ENCODE measurements around the gene WDR59.
A peak's percentile ranks its signal among the peaks of the same experiment; 100 is the strongest.
"Not testable (repeated sequence)": the region's sequence is repeated elsewhere in the genome, so short reads cannot be mapped to it uniquely, and the experiment has no call there.

The WDR59 gene

DNA sequence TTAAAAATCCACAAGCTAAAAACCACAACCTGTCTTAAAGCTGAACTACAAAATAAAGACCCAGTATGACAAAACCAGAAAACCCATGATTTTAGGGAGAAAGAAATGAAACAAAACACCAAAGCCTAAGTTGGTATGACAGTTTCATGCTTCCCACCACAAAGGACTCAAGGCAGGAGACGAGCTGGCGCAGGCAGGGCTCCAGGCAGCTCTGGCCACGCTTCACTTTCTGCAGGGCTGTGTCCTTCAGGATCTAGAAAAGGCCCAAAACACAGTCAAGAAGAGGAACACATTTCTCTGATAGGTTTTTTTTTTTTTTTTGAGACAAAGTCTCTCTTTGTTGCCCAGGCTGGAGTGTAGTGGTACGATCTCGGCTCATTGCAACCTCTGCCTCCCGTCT, 75.3 kb downstream of the WDR59 start:
- H3K27ac ChIP-seq: no peak overlapping the region
- no peak for DNase-seq (ENCODE audit: low read depth, low spot score)

DNA sequence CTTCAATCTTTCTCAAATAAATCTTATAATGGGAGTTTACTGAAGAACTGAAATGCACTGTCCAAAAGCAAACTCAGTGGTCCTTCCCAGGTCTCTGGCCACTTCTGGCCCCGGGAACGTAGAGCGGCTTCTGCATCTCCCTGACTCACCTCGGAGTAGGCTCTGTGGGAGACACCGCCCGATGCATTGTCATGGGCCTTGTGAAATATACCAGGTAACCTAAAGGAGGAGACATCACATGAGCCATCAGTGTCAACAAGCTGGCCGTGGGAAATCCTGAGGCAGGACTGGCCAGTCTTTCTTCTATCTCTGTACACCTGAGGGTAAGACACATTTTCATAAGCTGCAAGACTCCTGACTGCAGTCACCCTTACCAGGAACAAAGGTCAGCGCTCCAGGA, 76.2 kb downstream of the WDR59 start:
- not testable (repeated sequence) for H3K27ac ChIP-seq
- DNase-seq (ENCODE audit: low read depth, low spot score): peak; percentile 41

DNA sequence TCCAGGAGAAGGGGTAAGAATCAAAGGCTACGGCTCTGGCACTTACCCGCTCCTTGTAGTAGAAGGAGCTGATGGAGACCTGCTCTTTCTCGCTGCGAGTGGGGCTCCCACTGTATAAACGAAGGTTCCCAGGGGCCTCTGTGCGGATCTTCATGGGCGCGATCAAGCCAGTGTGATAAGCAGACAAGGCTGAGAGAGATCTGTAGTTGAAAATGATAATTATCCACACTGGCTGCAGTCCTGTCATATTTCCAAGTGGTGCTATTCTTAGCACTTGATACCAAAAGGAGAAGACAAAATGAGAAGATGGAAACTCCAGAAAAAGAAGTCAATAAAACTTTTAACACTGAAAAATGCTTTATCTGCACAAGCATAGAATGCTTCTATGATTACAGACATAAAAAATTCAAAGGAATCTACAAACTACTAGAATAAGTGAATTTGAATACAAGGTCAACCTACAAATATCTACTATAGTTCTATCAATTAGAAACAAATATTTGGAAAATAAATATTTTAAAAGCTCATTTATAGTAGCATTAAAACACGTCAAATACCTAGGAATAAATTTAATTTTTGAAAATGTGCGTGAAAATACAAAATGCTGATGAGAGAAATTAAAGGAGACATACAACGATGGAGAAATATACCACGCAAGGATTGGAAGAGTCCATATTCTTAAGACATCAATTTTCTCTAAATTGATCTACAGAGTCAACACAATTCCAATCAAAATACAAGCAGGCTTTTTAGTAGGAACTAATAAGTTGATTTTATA, 80.8 kb downstream of the WDR59 start:
- no peak for DNase-seq (ENCODE audit: low read depth, low spot score)
- H3K27ac ChIP-seq: no peak overlapping the region

DNA sequence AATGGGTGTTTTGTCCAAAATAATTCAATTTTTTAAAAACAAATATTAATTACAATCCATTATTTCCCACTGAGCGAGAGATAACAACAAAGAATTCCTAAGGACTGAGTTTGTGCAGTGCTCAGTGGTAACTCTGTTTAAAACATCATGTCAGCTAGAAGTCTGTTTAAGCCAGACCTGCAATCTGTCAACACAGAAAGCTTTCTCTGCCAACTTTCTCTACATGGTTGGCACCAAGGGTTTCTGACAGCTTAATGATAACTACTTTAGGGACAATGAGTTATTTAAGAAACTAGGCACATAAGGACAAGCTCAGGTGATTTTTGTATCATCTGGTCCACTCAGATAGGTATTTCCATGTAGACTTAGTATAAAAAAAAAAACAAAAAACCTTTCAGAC, 81.8 kb downstream of the WDR59 start:
- no peak for DNase-seq (ENCODE audit: low read depth, low spot score)
- no peak overlapping the region for H3K27ac ChIP-seq

DNA sequence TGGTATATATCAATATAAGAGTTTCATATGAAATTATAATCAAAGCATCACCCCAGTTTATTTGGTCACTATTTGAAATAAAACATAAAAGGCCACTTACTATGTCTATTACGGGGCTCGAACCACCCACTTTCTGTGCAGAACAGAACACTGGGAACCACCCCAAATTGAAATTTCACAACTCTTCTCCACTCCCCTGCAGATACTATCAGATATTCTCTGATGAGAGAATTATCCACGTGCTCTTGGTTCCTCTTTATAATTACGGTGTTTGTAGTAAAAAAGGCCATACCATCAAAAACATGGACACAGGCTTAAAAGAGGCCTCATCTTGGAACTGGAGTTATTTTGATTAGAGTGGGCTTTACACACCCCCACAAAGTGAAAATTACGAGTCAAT, 82.8 kb downstream of the WDR59 start:
- H3K27ac ChIP-seq: no peak overlapping the region
- no peak for DNase-seq (ENCODE audit: low read depth, low spot score)

DNA sequence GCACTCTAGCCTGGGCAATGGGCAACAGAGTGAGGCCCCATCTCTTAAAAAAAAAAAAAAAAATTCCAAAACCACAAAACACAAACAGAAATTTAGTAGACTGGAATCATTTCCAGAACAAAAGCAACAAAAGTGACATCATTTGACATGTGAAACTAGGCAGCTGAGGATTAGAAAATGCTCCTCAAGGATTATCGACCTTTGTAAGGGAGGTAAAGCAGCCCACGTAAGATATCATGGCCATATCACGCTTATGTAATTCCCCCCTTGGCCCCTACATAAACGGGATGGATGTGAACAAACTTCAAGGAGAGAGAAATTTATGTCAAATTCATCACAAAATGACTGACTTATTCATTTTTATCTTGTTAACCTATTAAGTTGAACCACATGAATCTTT, 83.3 kb downstream of the WDR59 start:
- H3K27ac ChIP-seq: no peak overlapping the region
- DNase-seq (ENCODE audit: low read depth, low spot score): no peak

DNA sequence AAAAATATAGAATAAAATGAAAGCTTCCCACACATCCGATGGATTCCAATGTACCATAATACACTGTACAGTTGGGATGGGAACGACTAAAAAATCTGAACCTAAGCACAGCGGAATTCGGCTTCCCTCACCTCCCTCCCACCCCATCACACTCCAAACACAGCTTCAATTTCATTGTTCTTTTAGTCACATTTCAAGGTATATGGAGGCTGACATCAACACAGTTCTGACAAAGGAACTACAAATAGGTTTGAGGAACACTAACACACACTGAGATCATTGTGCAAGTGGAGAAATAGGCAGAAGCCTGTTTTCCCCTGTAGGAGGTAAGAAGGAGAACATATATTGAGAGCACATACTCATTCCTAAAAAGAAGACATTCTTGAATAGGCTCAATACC, 85.1 kb downstream of the WDR59 start:
- H3K27ac ChIP-seq: no peak overlapping the region
- DNase-seq (ENCODE audit: low read depth, low spot score): no peak

DNA sequence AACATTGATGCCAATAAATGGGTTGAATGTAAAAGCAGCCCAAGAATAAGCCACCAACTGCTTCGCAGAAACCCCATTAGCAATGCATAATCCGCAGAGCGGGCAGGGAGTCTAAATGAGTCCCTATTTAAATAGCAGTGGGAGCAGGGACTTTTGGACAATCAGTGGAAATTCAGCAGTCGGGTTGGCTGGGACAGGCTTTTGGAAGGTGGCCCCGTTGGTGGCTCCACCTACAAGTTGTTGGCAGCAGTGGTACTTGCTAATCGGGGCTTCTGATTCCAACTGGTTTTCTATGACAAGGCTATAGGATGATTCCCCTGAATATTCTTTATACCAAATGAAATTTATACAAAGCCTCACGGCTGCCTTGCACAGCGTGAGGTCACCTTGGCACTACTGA, 86.3 kb downstream of the WDR59 start:
- no peak overlapping the region for H3K27ac ChIP-seq
- no peak for DNase-seq (ENCODE audit: low read depth, low spot score)

DNA sequence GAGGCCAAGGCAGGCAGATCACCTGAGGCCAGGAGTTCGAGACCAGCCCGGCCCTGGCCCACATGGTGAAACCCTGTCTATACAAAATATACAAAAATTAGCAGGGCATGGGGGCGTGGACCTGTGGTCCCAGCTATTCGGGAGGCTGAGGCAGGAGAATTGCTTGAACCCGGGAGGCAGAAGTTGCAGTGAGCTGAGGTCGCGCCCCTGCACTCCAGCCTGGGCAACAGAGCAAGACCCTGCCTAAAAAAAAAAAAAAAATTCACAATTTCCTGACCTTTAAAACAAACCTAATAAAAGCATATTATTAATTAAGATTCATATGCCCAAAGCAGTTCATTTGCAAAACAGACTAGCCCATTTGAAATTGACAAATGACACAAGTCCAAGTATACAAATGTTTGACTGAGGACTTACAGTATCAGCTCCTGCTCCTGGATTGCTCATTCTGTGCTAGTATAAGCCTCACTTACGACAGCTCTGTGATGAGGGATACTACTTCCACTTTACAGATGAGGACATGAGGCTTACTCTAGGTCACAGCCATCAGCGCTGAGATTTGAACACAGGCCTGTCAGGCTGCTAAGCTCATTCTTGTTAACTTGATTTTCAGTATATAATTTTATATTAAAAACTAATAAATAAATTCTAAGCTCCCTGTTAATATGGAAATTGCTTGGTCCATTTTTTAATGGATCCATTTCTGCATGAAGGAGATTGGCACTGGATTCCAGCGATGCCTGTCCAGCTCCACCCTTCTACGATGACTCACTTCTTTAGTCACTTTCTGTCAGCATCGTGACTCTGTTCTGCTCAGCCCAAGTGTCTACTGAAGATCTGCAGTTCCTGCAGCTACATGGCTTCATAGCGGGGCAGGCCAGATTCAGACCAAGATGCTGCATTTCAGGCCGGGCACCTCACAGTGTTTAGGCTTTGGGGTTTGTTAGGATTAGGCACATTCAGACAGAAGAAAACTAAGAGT, 88.2 kb downstream of the WDR59 start:
- peak; percentile 36 for DNase-seq (ENCODE audit: low read depth, low spot score)
- no peak overlapping the region for H3K27ac ChIP-seq

DNA sequence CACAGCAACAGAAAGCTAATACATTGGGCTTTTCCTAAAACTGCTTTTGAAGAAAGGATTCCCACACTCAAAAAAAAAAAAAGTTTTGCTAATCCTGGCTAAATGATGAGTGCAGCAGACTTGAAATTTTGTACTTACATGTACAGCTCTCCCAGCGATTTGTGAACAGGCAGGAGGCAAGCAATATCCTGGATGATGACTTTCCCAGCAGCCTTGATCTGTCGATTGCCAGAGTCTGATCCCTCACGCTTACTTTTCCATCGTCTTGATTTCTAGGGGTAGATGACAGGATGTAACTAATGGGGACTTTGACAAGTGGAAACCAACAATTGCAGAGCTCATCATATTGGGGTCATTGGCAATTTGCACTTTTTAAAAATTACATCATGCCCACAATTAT, 91.4 kb downstream of the WDR59 start:
- DNase-seq (ENCODE audit: low read depth, low spot score): no peak
- H3K27ac ChIP-seq: no peak overlapping the region

DNA sequence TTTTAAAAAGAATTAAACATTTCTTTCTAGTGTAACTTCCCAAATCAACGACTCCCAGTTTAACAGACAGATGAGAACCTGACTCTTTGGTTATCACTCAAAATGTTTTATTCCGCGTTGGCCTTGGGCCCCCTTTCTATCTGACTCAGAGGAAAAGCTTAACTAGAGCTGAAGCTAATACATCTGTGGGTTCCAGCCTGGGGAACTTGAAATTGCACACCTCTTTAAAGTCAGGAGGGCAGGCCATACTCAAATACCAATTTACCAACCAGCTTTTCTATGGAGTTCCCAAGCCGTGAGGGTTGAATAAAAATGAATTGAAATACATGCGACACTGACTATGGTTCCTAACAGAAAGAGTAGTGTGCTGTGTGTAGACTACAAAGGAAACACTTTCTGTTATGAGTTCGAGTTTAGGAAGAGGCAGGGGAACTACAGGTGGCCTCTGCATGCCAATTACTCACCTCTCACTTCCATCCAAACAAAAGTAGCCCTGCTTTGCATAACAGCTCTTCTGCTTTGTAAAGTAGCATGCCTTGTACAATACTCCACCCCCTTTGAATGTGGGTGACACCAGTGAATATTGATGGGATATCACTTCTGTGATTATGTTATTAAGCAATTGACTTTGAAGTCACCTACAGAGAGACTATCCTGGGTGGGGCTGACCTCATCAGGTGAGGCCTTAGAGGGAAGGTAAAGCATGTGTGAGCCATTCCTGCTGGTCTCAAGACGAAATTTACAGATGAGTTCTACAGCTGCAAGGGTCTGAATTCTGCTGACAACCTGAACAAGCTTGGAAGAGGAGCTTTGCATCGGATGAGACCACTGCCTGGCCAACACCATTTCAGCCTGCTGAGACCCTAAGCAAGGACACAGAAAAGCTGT, 92.1 kb downstream of the WDR59 start:
- no peak overlapping the region for H3K27ac ChIP-seq
- DNase-seq (ENCODE audit: low read depth, low spot score): no peak

DNA sequence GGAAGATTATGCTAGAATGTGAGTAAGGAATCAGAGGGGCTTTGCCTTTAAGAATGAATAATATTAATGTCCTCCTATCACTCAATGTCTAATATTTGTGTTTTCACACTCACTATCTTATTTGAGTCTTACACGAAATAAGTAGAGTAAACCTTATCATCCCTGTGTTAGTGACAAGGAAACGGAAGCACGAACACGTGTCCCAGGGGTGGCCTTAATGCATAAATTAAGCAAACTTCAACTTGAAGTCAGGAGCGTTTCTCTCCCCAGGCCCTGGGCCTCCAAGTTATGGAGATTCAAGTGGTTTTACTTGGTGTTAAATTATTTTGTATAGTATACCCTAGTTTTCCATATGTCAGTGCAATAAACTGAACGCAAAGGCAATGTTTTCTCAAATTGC, 96.0 kb downstream of the WDR59 start:
- DNase-seq (ENCODE audit: low read depth, low spot score): no peak
- no peak overlapping the region for H3K27ac ChIP-seq

DNA sequence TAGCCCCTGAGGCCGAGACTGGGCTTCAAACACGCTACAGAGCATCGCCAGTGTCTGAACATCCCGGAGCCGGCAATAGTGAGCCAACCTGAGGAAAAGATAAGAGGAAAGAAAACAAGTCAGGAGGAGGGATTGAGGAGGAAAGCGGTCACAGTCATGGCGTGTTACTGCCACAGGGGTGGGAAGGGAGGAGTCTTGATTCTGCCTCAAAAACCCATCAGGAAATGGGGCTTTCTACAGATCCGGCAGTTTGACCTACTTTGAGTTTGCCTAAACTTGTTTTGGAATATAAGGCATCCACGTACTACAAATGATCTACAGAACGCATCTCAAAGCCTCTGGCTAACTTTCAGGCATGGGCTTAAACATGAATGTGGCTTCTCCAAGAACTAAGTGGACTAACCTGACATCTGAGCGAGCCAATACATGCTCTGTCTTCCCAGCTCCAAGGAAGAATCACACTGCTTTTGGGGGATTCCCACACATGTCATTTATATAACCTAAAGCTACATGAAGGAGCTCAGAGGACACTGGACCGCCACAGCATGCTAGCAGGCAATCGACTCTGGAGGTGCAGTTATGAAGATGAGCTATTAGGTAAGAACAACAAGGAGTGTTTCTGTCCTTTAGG, 96.6 kb downstream of the WDR59 start:
- peak overlapping the region; percentile 1 for H3K27ac ChIP-seq
- DNase-seq (ENCODE audit: low read depth, low spot score): no peak

DNA sequence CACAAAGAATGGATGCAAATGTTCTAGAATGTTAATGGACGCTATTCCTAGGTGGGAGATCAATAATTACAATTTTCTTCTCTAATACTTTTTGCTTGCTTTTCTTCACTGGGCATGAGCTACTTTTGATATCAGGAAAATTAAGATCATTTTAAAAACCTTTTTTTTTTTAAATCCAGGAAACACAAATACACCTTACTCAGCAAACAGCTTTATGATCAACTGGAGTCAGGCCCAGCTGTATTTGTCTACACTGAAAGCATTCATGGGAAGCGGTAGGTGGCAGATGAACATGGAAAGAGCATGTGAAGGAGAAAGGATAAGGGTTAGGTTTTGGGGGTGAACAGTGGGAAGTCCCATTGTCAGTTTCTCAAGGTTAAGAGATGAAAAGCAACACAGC, 97.8 kb downstream of the WDR59 start:
- no peak for DNase-seq (ENCODE audit: low read depth, low spot score)
- H3K27ac ChIP-seq: no peak overlapping the region

DNA sequence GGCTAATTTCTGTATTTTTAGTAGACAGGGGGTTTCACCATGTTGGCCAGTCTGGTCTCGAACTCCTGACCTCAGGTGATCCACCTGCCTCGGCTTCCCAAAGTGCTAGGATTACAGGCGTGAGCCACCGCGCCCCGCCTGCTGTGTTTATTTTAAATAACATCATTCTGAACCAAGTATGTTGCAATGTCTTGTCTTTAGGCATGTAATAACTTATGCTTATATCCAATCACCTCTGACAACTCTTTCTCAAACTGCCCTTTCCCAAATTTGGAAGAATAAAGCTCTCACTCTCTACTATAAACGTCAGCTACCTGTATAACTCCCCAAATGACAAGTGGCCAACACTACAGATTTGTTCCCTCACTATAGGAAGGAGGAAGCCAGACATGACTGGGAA, 107.2 kb downstream of the WDR59 start:
- peak overlapping the region; percentile 2 for H3K27ac ChIP-seq
- DNase-seq (ENCODE audit: low read depth, low spot score): no peak

DNA sequence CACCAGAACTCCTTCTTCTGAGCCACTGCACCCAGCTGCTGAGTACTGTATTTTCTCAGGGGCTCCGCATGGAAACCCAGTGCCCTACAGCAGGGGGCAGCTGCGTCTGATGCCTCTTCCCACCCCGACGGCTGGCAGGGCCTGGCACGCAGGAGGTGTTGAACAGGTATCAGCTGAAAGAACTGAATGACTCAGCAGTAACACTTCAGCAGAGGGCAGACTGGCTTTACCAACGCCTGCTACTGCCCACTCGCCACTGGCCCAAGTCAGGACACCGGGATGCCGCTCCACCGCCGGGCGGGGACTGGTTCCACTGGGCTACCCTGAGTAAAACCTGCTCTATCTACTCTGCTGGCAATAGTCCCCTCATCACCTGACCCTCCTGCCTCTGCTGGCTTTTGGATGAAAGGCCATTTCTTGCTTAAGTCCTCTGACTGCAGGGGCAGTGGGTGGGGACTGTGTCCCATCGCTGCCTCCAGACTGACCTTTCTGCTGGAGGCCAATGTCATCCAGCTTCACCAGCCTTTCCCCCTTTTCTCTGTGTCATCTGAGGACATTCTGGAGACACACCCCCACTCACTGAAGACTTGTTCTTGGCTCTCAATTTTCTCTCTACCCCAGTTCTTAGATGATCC, 109.9 kb downstream of the WDR59 start:
- DNase-seq (ENCODE audit: low read depth, low spot score): no peak
- no peak overlapping the region for H3K27ac ChIP-seq

DNA sequence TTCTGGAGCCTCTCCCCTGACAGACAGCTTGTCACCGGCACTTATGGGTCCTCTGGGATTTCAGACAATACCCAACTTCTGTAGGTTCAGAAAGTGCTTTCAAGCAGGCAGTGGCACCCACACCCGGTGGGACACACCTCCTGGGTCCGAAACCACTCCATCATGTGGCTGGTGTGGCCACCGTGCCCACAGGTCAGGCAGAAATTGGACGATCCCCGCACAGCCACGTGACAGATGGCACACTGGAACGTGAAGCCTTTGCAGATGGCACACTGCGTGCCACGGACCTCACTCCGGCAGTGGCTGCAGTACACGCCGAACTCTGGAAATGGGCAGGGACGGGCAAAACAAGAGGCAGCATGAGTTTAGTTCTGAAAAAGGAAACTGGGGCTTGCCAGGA, 110.8 kb downstream of the WDR59 start:
- no peak for DNase-seq (ENCODE audit: low read depth, low spot score)
- H3K27ac ChIP-seq: no peak overlapping the region

DNA sequence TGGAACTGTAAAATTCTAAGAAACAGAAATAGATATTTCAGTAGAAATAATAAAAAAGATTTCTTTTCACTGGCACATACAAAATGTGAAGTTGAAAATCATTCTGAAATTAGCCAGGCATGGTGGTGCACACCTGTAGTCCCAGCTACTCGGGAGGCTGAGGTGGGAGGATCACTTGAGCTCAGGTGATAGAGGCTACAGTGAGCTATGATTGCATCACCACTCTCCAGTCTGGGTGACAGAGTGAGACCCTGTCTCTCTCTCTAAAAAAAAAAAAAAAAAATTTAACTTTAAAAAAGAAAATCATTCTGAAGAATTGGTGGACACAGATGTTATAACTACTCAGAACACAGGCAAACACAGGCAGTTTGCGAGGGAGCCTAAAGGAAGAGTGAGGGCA, 112.6 kb downstream of the WDR59 start:
- no peak overlapping the region for H3K27ac ChIP-seq
- no peak for DNase-seq (ENCODE audit: low read depth, low spot score)

DNA sequence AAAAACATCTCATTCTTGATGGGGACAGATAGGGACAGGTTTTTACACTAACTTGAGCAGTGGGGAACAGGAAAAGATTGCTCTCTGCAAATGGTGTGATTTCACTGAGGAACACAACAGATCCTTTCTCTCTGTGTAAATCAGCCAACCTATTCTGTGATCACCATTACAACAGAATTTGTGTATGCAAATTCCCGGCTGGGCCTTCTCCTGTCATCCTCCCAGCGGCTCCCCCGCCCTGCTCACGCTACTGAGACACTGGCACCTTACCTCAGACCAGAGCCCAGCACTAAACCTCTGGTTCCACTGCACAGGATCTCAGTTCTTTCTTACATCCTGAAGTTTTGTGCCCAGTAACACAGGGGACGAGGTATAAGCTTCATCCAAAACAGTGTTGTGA, 113.3 kb downstream of the WDR59 start:
- DNase-seq (ENCODE audit: low read depth, low spot score): no peak
- H3K27ac ChIP-seq: no peak overlapping the region

DNA sequence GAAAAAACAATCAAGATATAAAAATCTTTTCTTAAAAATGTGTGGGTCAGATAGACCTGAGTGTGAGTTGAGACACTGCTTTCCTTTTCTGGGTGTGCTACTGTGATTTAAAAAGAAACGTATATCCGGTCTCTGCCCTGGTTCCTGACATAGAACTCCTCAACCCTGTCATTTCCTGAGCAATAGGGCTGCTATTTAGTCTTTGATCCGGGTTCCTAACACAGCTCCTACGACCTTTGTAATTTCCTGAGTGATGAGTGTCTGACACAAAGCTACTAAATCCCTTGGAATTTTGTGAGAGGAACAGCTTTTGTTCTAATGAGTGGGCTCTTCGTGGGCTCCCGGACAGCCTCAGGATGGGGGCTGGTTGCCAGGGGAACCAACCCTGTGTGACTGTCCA, 116.4 kb downstream of the WDR59 start:
- peak overlapping the region; percentile 98 for H3K27ac ChIP-seq
- DNase-seq (ENCODE audit: low read depth, low spot score): no peak

Data from epithelial cell of prostate (primary cell).